NCI-H1092 treated with DMSO at 0.1 percent for 48 hours (cell line): ENCODE data around the gene CYP4F2.
A peak's percentile ranks its signal among the peaks of the same experiment; 100 is the strongest.
"Not testable (repeated sequence)": the region's sequence is repeated elsewhere in the genome, so short reads cannot be mapped to it uniquely, and the experiment has no call there.

ENCODE experiments used
- DNase-seq: peaks from one replicate; lab custom pipeline; 2025; lab: John Stamatoyannopoulos, UW

CYP4F2 gene

DNA sequence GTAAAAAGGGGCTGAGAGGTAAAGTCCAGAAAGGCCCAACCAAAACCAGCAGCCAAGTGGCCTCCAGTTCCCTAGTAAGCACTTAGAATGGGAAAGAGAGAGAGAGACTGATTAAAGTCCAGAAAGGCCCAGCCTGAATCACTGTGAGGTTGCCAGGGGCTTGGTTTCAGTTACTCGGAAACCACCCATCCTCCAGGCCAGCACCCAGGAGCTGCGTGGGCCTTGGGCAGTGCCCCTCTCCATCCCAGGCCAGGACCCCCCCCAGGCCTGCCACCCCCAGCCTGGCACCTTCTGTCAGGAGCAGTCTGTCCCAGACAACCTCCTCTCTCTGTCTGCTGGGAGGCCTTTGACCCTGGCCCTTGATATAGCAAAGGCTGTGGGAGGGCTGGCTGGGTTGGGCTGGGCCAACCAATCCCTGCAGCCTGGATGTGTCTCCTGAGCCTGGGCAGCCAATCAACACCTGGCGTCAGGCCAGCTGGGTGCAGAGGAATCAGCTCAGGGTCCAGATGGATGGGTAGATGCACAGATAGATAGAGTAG lies at the start of gene CYP4F2:
TSS of gene CYP4F2 (minus strand) at position 337 of the 539 bp plus-strand sequence. CDS start 463 bp downstream, outside the sequence.
- no peak for DNase-seq

DNA sequence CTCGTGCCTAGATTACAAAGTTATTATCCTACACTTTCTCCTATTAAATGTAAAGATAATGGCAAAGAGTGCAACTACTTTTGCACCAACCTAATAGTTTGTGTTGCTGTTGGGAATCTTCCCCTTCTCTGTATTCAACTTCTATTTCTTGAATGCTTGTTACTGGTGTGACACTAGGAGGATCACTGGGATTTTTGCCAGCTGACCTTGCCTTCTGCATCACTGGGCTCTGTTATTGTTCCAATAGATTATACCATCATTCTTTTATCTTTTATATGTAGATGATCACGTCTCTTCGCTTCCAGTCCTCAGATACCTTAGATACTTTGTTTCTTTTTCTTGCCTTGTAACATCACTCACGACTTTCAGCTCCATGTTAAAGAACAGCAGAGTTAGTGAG lies 47.4 kb upstream of the CYP4F2 start:
- DNase-seq: no peak

GRCh38 chr19:15944401-15944800 lies 46.5 kb upstream of the CYP4F2 start:
- no peak for DNase-seq

- DNase-seq: no peak
Observed at GRCh38 chr19:15937771-15938170, 39.9 kb upstream of the CYP4F2 start.

DNA sequence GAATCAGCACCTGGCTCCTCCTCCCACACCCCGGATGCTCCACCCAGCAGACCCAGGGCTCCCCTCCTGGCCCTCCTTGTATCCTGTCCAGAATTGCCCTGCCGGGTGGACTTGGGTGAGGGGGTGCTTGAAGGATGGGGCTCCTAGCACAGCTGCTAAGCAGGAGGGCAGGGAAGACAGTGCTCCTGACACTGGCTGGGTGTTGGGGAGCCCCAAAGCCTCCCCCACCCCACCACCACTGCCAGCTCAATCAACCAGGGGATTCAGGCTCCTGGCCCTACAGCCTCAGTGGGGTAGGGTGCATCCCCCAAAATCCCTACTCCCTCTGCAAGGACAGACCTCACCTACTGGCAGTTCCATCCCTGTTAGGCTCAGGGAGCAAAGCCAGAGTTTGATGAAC lies 39.1 kb upstream of the CYP4F2 start:
- DNase-seq: no peak

DNA sequence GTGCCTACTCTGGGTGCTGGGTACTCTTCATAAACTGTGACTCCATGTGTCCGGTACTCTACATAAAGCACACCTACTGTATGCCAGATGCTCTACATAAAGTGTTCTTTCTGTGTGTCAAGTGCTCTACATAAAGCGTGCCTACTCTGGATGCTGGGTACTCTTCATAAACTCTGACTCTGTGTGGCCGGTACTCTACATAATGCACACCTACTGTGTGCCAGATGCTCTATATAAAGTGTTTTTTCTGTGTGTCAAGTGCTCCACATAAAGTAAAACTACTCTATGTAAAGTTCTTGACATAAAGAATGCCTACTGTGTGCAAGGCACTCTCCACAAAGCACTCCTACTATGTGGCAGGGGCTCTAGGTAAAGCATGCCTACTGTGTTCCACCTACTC lies 38.3 kb upstream of the CYP4F2 start:
- no peak for DNase-seq

DNA sequence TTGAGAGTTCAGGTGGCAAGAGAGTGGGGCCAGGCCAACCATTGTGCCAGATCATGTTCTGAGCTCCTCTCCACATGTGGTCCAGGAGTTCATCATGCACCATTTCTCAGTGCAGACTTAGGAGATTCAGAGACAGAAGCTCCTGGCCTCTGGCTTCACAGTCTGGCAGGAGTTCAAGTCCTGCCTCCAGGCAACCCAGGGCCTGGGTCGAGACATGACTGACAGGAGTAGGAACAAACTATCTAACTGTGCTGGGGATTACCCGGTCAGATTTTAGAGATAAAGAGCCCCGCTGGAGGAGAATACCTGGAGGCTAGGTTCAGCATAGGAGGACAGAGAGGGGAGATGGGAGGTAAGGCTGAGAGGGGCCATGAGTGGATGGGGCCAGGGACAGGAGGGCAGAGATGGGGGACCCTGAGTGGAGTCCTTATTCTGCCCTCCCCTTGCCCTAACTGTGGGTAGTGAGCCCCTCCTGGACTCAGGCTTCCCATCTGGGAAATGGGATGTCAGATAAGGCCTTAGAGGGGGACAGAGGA lies 37.4 kb upstream of the CYP4F2 start:
- no peak for DNase-seq

DNA sequence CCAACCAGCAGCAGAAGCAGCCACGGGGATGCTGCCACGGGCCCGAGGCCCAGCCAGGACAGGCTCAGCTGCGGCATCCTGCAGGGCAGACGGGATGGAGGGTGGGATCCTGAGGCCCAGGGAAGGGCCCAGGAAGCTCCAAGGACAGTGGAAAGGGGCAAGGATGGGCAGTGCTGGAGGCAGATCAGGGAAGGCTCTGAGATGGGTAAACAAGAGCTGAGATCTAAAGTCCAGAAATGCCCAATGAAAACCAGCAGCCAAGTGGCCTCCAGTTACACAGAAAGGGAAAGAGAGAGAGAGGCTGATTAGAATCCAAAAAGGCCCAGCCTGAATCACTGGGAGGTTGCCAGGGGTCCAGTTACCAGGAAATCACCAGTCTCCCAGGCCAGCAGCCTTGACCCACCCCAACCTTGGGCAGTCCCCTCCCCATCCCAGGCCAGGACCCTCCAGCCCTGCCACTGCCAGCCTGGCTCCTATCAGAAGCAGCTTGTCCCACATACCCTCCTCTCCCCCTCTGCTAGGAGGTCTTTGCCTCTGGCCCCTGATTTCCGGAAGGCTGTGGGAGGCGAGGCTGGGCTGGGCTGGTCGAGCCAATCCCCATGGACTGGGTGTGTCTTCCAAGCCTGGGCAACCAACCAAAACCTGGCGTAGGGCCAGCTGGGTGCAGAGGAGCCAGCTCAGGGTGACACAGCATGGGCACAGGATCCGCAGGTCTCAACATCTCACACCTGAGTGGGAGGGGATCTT lies 36.6 kb upstream of the CYP4F2 start, which contains the start of gene CYP4F11:
TSS of gene CYP4F11 (minus strand) at position 198 of the 747 bp plus-strand sequence. CDS start at position 77, 121 bp downstream.
- DNase-seq: peak; percentile 45

GRCh38 chr19:15933761-15934331 lies 36.0 kb upstream of the CYP4F2 start:
- DNase-seq: not testable (repeated sequence)

- DNase-seq: no peak
Observed at GRCh38 chr19:15928321-15928720, 30.4 kb upstream of the CYP4F2 start.

DNA sequence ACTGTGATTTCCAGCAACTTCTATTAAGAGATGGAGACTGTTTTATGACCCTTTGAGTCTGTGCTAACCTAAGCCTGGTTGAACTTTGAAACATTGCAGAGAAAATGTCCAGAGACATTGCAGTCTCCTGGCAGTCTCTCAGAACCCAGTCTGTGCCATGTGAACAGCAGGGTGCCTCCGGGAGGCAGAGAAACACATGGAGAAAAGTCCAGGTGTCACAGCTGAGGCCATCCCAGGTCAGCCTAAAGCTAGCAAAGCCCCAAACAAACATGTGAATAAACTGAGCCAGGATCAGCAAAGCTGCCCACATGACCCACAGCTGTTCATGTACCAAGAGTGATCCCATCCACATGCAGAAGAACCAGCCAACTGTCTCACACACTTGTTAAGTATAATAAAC lies 28.6 kb upstream of the CYP4F2 start:
- no peak for DNase-seq

DNA sequence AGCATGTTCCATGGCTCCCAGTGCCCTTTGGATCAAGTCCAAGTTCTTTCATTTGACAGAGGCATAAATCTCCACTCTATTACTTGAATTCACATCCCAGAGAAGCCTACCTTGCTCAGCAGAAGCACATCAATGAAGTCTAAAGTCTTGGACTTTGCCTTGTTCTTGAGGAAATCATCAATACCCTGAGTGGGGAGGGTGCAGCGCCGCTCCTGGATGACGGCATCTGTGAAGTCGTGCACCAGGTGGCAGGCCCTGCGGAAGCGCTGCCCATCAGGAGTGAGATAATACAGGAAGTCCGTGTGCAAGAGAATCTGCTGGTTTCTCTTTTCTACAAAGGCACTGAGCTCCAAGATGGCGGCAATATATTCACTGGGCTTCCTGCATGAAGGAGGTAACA lies 25.8 kb upstream of the CYP4F2 start:
- DNase-seq: no peak

DNA sequence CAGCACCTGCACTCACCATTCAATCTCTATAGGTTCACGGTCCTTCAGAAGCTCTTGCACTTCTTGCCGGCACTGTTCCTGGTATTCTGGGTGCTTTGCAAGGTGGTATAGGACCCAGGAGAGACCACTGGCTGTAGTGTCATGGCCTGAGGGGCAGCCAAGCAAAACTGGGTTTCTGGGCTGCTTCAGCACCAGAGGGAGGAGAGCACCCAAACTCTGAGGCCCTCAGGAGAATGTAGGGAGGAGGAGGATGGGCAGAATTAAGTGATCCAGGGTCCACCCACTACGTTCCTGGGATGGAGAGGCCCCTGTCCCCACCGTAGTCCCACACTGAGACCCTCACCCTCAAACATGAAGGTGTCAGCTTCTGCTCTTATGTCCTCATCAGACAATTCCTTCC lies 24.1 kb upstream of the CYP4F2 start:
- no peak for DNase-seq

- DNase-seq: no peak
Observed at GRCh38 chr19:15919243-15919642, 21.4 kb upstream of the CYP4F2 start.

- DNase-seq: no peak
Observed at GRCh38 chr19:15915109-15915508, 17.2 kb upstream of the CYP4F2 start.

GRCh38 chr19:15913830-15914229 lies 16.0 kb upstream of the CYP4F2 start:
- no peak for DNase-seq

DNA sequence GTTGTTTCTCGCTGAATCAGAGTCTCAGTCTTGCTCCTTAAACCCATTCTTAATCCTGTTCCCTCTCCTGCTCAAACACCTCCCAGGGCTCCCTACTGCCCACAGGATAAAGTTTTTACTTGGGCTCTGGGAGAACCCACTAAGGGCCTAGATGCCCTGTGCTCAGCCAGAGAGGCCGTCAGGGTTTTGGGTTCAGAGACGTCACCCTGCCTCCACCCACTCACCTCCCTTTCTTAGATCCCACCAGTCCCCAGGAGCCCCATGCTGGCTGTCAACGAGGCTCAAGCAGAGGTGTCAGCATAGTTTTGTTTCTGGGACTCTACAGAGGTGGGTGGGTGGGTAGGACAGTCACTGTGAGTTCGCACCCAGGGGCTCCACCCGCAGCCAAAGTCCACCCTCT lies 15.5 kb upstream of the CYP4F2 start:
- no peak for DNase-seq

DNA sequence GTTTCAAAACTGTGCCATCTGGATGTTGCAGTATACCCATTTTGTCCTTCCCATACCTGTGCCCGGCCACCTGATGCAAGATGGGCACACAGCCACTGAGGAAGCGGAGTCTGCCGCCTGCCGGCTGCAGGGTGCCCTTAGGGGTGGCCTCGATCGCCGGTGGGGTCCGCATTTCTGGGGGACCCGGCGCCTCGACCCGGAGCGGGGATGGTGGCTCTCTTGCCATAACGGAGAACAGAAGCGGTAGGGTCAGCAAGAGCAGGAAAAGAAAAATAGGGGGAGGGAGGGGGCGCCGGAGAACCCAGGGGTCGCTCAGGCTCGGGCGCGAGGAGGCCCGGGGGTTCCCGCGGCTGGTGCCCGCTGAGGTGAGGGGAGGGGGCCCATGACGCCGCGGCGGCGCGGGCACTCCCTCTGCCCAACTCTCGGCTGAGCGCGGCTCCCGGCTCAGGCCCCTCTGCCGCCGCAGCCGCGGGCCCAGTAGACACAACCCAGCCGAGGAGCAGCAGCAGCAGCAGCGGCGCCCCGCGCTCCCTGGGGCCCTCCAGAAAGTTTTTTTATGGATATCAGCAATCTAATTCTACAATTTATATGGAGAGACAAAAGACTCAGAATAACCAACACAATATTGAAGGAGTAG lies 13.8 kb upstream of the CYP4F2 start:
- DNase-seq: no peak

GRCh38 chr19:15905026-15905425 lies 7.2 kb upstream of the CYP4F2 start:
- no peak for DNase-seq

GRCh38 chr19:15902898-15903297 lies 5.0 kb upstream of the CYP4F2 start:
- DNase-seq: not testable (repeated sequence)

DNA sequence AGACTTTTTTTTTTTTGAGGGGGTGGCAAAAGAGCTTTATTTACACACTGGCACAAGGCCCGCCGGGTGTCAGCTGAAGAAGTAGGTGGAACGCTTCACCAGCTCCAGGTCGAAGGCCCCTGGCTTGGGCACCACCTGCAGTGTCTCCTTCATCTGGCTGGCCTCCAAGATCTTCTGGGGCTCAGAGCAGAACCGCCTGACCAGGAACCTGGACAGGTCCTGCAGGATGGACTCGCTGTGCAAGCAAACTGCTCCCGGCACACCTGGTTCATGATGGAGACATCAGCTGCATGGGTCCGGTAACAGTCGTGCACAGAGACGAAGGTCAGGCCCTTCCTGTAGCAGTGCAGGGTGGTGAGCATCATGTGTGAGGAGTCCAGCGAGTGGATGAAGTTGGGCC lies 4.4 kb upstream of the CYP4F2 start:
- DNase-seq: no peak

- DNase-seq: no peak
Observed at GRCh38 chr19:15900504-15900903, 2.6 kb upstream of the CYP4F2 start.

- DNase-seq: not testable (repeated sequence)
Observed at GRCh38 chr19:15900032-15900431, 2.2 kb upstream of the CYP4F2 start.
